SK-N-SH treated with all-trans-retinoic acid at 6 μM for 48 hours (cell line): ENCODE measurements around the gene BABAM2.

Experiments used
- ATAC-seq: fragments of 200-7000 bp; cut with Tn5 transposase; 3 replicates; pipeline ENCODE4 v1.9.1; 2020; ENCODE audit warnings: mild to moderate bottlenecking, moderate library complexity
- ARNTL ChIP-seq: fragments of 450-650 bp; formaldehyde crosslinking; IDR thresholded peaks from 2 replicates; pipeline ENCODE4 v1.5.0; 2020; ENCODE audit warnings: low read depth, mild to moderate bottlenecking, moderate library complexity, borderline replicate concordance
- BACH2 ChIP-seq: fragments of 250-450 bp; sonication (Bioruptor Pico); IDR thresholded peaks from 2 replicates; pipeline ENCODE4 v1.9.0; 2021; ENCODE audit warnings: mild to moderate bottlenecking, borderline replicate concordance
- CSDC2 ChIP-seq: fragments of 250-450 bp; sonication (Bioruptor Pico); IDR thresholded peaks from 2 replicates; pipeline ENCODE4 v1.5.0; 2020; ENCODE audit warnings: mild to moderate bottlenecking, moderate library complexity
- ESRRG ChIP-seq: fragments of 250-450 bp; sonication (Bioruptor Pico); IDR thresholded peaks from 2 replicates; pipeline ENCODE4 v1.6.1; 2021; ENCODE audit warnings: mild to moderate bottlenecking
- GLIS3 ChIP-seq: fragments of 250-450 bp; sonication (Bioruptor Pico); IDR thresholded peaks from 2 replicates; pipeline ENCODE4 v1.5.0; 2020; ENCODE audit warnings: mild to moderate bottlenecking, moderate library complexity
- ISL1 ChIP-seq: fragments of 250-450 bp; sonication (Bioruptor Pico); IDR thresholded peaks from 2 replicates; pipeline ENCODE4 v2.1.2; 2022; ENCODE audit warnings: mild to moderate bottlenecking, moderate library complexity
- OSR1 ChIP-seq: fragments of 250-450 bp; sonication (Bioruptor Pico); IDR thresholded peaks from 2 replicates; pipeline ENCODE4 v1.8.0; 2022; ENCODE audit warnings: moderate library complexity, mild to moderate bottlenecking, inconsistent platforms
- PPARA ChIP-seq: fragments of 250-450 bp; sonication (Bioruptor Pico); IDR thresholded peaks from 2 replicates; pipeline ENCODE4 v1.5.0; 2020; ENCODE audit warnings: mild to moderate bottlenecking, borderline replicate concordance
- RARB ChIP-seq: fragments of 250-450 bp; sonication (Bioruptor Pico); IDR thresholded peaks from 2 replicates; pipeline ENCODE4 v1.8.0; 2021; ENCODE audit warnings: mild to moderate bottlenecking, moderate library complexity
- SNAI2 ChIP-seq: fragments of 250-450 bp; sonication (Bioruptor Pico); IDR thresholded peaks from 2 replicates; pipeline ENCODE4 v1.5.0; 2020; ENCODE audit warnings: mild to moderate bottlenecking, moderate library complexity
- TCF4 ChIP-seq: fragments of 250-450 bp; sonication (Bioruptor Pico); IDR thresholded peaks from 2 replicates; pipeline ENCODE4 v1.8.0; 2021; ENCODE audit warnings: mild to moderate bottlenecking, moderate library complexity, borderline replicate concordance
- ZFP3 ChIP-seq: fragments of 250-450 bp; sonication (Bioruptor Pico); IDR thresholded peaks from 2 replicates; pipeline ENCODE4 v1.5.0; 2020; ENCODE audit warnings: mild to moderate bottlenecking, moderate library complexity
- ZFP30 ChIP-seq: fragments of 450-650 bp; formaldehyde crosslinking; IDR thresholded peaks from 2 replicates; pipeline ENCODE4 v1.5.0; 2022; ENCODE audit warnings: mild to moderate bottlenecking, moderate library complexity
- ZNF565 ChIP-seq: fragments of 450-650 bp; formaldehyde crosslinking; conservative IDR thresholded peaks from 2 replicates; pipeline ENCODE4 v1.5.0; 2020; ENCODE audit warnings: low read depth, mild to moderate bottlenecking, moderate library complexity
- ZNF8 ChIP-seq: fragments of 450-650 bp; formaldehyde crosslinking; IDR thresholded peaks from 2 replicates; pipeline ENCODE4 v1.5.0; 2020; ENCODE audit warnings: mild to moderate bottlenecking, moderate library complexity
- TF ChIP-seq, protein P1 (sequence below): fragments of 250-450 bp; sonication (Bioruptor Pico); IDR thresholded peaks from 2 replicates; pipeline ENCODE4 v1.8.0; 2021; ENCODE audit warnings: low read depth, mild to moderate bottlenecking, moderate library complexity, borderline replicate concordance
- TF ChIP-seq, protein P2 (sequence below): fragments of 250-450 bp; sonication (Bioruptor Pico); IDR thresholded peaks from 2 replicates; pipeline ENCODE4 v1.5.1; 2021; ENCODE audit warnings: mild to moderate bottlenecking, moderate library complexity
- TF ChIP-seq, protein P3 (sequence below): fragments of 250-450 bp; sonication (Bioruptor Pico); IDR thresholded peaks from 2 replicates; pipeline ENCODE4 v1.5.1; 2020; ENCODE audit warnings: low read depth, mild to moderate bottlenecking, moderate library complexity
- TF ChIP-seq, protein P4 (sequence below): fragments of 250-450 bp; sonication (Bioruptor Pico); IDR thresholded peaks from 2 replicates; pipeline ENCODE4 v1.8.0; 2020; ENCODE audit warnings: mild to moderate bottlenecking, moderate library complexity, borderline replicate concordance
- TF ChIP-seq, protein P5 (sequence below): fragments of 250-450 bp; sonication (Bioruptor Pico); IDR thresholded peaks from 2 replicates; pipeline ENCODE4 v1.5.0; 2020; ENCODE audit warnings: mild to moderate bottlenecking, moderate library complexity

BABAM2 gene

DNA sequence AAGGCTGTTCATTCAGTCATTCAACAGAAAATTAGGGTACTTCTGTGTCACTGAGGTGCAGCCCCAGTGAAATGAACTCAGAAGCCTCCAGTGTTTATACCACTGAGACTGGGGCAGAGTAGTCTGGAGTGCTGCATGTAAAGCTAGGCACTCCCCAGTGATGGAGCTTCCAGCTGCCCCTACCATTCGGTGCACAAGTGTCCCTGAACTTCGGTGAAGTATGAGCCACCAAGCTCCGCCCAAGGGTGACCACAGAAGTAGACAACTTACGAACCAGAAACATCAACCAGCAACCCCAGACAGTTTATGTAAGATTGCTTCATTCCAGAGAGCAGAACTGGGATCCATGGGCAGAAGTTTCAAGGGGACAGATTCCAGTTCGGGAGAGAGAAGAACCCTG lies 431.5 kb downstream of the BABAM2 start (continued):
- TF ChIP-seq, protein P1, sequence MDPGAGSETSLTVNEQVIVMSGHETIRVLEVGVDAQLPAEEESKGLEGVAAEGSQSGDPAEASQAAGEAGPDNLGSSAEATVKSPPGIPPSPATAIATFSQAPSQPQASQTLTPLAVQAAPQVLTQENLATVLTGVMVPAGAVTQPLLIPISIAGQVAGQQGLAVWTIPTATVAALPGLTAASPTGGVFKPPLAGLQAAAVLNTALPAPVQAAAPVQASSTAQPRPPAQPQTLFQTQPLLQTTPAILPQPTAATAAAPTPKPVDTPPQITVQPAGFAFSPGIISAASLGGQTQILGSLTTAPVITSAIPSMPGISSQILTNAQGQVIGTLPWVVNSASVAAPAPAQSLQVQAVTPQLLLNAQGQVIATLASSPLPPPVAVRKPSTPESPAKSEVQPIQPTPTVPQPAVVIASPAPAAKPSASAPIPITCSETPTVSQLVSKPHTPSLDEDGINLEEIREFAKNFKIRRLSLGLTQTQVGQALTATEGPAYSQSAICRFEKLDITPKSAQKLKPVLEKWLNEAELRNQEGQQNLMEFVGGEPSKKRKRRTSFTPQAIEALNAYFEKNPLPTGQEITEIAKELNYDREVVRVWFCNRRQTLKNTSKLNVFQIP (CRISPR knock-in tag): no peak
- no peak for TF ChIP-seq BACH2 (CRISPR knock-in tag)
- TF ChIP-seq, protein P2, sequence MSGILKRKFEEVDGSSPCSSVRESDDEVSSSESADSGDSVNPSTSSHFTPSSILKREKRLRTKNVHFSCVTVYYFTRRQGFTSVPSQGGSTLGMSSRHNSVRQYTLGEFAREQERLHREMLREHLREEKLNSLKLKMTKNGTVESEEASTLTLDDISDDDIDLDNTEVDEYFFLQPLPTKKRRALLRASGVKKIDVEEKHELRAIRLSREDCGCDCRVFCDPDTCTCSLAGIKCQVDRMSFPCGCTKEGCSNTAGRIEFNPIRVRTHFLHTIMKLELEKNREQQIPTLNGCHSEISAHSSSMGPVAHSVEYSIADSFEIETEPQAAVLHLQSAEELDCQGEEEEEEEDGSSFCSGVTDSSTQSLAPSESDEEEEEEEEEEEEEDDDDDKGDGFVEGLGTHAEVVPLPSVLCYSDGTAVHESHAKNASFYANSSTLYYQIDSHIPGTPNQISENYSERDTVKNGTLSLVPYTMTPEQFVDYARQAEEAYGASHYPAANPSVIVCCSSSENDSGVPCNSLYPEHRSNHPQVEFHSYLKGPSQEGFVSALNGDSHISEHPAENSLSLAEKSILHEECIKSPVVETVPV: no peak

DNA sequence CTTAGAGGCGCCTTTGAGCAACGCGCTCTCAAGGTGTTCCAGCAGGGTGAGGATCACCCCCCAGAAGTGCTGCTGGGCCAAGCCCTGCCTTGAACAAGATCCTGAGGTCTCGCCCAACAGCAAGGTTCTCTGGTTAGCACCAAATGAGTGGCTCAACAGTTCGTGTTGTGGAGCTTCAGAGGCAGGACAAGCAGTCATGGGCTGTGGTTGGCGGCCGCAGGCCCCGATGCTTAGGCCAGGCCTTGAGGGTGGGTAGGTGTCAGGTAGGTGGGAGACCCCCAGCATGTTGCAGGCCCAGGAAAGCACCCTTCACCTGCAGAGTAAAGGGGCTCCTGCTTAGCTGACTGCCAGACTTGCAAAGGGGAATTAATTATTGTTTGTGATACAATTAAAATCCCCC lies 431.9 kb downstream of the BABAM2 start:
- ATAC-seq: no peak
- TF ChIP-seq GLIS3 (CRISPR knock-in tag) (no peak), PPARA (CRISPR knock-in tag) (no peak), BACH2 (CRISPR knock-in tag) (no peak), ZFP30 (no peak), ISL1 (CRISPR knock-in tag) (no peak), ZFP3 (no peak)
- TF ChIP-seq, protein P3, sequence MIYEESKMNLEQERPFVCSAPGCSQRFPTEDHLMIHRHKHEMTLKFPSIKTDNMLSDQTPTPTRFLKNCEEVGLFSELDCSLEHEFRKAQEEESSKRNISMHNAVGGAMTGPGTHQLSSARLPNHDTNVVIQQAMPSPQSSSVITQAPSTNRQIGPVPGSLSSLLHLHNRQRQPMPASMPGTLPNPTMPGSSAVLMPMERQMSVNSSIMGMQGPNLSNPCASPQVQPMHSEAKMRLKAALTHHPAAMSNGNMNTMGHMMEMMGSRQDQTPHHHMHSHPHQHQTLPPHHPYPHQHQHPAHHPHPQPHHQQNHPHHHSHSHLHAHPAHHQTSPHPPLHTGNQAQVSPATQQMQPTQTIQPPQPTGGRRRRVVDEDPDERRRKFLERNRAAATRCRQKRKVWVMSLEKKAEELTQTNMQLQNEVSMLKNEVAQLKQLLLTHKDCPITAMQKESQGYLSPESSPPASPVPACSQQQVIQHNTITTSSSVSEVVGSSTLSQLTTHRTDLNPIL (CRISPR knock-in tag): no peak
- TF ChIP-seq, protein P2: no peak
- TF ChIP-seq, protein P4, sequence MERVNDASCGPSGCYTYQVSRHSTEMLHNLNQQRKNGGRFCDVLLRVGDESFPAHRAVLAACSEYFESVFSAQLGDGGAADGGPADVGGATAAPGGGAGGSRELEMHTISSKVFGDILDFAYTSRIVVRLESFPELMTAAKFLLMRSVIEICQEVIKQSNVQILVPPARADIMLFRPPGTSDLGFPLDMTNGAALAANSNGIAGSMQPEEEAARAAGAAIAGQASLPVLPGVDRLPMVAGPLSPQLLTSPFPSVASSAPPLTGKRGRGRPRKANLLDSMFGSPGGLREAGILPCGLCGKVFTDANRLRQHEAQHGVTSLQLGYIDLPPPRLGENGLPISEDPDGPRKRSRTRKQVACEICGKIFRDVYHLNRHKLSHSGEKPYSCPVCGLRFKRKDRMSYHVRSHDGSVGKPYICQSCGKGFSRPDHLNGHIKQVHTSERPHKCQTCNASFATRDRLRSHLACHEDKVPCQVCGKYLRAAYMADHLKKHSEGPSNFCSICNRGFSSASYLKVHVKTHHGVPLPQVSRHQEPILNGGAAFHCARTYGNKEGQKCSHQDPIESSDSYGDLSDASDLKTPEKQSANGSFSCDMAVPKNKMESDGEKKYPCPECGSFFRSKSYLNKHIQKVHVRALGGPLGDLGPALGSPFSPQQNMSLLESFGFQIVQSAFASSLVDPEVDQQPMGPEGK (CRISPR knock-in tag): no peak
- TF ChIP-seq, protein P5, sequence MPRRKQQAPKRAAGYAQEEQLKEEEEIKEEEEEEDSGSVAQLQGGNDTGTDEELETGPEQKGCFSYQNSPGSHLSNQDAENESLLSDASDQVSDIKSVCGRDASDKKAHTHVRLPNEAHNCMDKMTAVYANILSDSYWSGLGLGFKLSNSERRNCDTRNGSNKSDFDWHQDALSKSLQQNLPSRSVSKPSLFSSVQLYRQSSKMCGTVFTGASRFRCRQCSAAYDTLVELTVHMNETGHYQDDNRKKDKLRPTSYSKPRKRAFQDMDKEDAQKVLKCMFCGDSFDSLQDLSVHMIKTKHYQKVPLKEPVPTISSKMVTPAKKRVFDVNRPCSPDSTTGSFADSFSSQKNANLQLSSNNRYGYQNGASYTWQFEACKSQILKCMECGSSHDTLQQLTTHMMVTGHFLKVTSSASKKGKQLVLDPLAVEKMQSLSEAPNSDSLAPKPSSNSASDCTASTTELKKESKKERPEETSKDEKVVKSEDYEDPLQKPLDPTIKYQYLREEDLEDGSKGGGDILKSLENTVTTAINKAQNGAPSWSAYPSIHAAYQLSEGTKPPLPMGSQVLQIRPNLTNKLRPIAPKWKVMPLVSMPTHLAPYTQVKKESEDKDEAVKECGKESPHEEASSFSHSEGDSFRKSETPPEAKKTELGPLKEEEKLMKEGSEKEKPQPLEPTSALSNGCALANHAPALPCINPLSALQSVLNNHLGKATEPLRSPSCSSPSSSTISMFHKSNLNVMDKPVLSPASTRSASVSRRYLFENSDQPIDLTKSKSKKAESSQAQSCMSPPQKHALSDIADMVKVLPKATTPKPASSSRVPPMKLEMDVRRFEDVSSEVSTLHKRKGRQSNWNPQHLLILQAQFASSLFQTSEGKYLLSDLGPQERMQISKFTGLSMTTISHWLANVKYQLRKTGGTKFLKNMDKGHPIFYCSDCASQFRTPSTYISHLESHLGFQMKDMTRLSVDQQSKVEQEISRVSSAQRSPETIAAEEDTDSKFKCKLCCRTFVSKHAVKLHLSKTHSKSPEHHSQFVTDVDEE (CRISPR knock-in tag): no peak

DNA sequence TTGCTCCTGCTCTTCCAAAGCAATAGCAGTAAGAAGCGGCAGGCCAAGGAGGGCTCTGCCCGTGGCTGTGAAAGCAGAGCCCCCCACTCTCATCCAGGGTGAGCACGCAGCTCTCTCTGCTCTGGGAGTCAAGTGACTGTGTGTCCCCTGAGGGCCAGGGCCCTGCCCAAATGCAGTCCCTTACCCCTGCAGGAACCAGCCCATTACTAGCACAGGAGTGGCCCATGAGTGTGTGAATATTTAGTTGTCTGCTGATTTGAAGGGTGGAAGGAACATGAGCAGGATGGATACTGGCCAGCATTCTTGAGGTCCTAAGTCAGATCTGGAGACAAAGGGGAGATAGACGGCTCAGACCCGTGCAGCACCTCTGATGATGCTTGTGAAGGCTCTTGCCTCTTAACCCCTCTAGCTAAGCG lies 432.5 kb downstream of the BABAM2 start:
- no peak; the same call in 2 of the 3 replicates for ATAC-seq
- no peak for TF ChIP-seq SNAI2 (CRISPR knock-in tag)
- TF ChIP-seq, protein P3 (CRISPR knock-in tag): no peak
- no peak for TF ChIP-seq ISL1 (CRISPR knock-in tag)
- no peak for TF ChIP-seq RARB (CRISPR knock-in tag)
- TF ChIP-seq GLIS3 (CRISPR knock-in tag): no peak
- no peak for TF ChIP-seq CSDC2 (CRISPR knock-in tag)
- TF ChIP-seq ZNF8 (CRISPR knock-in tag): no peak
- TF ChIP-seq ESRRG (CRISPR knock-in tag): no peak
- TF ChIP-seq ARNTL (CRISPR knock-in tag): no peak
- TF ChIP-seq, protein P2: no peak
- no peak for TF ChIP-seq ZNF565 (CRISPR knock-in tag)
- no peak for TF ChIP-seq BACH2 (CRISPR knock-in tag)
- no peak for TF ChIP-seq TCF4 (CRISPR knock-in tag)
- TF ChIP-seq, protein P4 (CRISPR knock-in tag): no peak
- TF ChIP-seq OSR1 (CRISPR knock-in tag): no peak
